ENCODE measurements around the gene KRT15. TPM values are rescaled to one million over a fixed set of nuclear protein-coding genes. Genes with fewer than 3 reads are reported as not detected.

KRT15 gene
- total and polyA plus RNA-seq, 2 of the 4 experiments (the other 2 are of a cell fraction) = 2.9 to 5.3 TPM

DNA sequence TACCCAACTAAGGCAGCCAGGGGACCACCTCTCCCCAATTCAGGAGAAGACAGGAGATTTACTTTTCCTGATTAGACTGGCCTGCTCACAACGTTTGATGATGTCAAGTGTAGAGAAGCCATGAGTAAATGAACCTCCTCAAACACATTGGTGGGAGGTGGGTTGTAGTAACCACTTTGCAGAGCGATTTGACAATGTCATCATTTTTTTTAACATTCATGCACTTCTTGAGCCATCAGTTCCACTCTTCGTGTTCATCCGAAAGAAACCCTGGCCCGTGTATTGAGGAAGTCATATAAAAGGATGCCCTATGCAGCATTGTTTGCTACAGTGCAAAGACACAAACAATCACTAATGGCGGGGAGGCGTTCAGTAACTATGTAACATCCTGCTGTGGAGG is 14.9 kb upstream of the KRT15 start:
- H2BK15ac ChIP-seq (ENCODE audit: low read depth, low read length) = no peak overlapping the region
- no peak overlapping the region for H4K5ac ChIP-seq (ENCODE audit: low read depth, low read length)
- H3K4me3 ChIP-seq (ENCODE audit: insufficient read depth, low read depth, low read length) = no peak overlapping the region
- no peaks in the 10 kb centered on the region for H3K36me3 ChIP-seq (ENCODE audit: control insufficient read depth, insufficient read depth, low read length)
- dilution Hi-C loops (cut with HindIII; ENCODE audit: low sequenced_read_pairs, unreplicated experiment) (no loop called here), in situ Hi-C loops (cut with MboI; ENCODE audit: low sequenced_read_pairs) (no loop called here), intact Hi-C loops (cut with micrococcal nuclease) (no loop called here)
- no TSS peak for BruUV-seq (replicated peaks)
- DNase-seq = no peak
- ChIA-PET POLR2A (ENCODE audit: unreplicated experiment) (no interaction called here), CTCF (interaction anchor here (1.4 kb wide), 1 partner anchor 16 kb away, joined by 3 read pairs; no protein-coding TSS in a partner anchor)
- ATAC-seq (ENCODE audit: low read depth) = no peak
- H3K23ac ChIP-seq (ENCODE audit: low read depth, low read length) = no peak overlapping the region
- no peak overlapping the region for H3K4ac ChIP-seq (ENCODE audit: low read depth, low read length)
- no peaks in the 10 kb centered on the region for H4K20me1 ChIP-seq (ENCODE audit: insufficient read depth, low read length)
- no peaks in the 10 kb centered on the region for H3K9me3 ChIP-seq (ENCODE audit: control insufficient read depth, insufficient read depth, low read length)
- H3K79me1 ChIP-seq (ENCODE audit: low read depth in 1 of 2, low read length in 2 of 2) = no peaks in the 10 kb centered on the region
- no peaks in the 10 kb centered on the region for H3K27me3 ChIP-seq (ENCODE audit: control insufficient read depth, insufficient read depth, low read length)
- H4K8ac ChIP-seq (ENCODE audit: low read depth in 2 of 2, low read length in 2 of 2) = no peak overlapping the region
- WGBS, 2 experiments (ENCODE audit: extremely low coverage in 2 of 2, insufficient read length in 1 of 2) = no CpG with 5 or more reads among the region's 7 CpGs
- TF ChIP-seq, protein P1, sequence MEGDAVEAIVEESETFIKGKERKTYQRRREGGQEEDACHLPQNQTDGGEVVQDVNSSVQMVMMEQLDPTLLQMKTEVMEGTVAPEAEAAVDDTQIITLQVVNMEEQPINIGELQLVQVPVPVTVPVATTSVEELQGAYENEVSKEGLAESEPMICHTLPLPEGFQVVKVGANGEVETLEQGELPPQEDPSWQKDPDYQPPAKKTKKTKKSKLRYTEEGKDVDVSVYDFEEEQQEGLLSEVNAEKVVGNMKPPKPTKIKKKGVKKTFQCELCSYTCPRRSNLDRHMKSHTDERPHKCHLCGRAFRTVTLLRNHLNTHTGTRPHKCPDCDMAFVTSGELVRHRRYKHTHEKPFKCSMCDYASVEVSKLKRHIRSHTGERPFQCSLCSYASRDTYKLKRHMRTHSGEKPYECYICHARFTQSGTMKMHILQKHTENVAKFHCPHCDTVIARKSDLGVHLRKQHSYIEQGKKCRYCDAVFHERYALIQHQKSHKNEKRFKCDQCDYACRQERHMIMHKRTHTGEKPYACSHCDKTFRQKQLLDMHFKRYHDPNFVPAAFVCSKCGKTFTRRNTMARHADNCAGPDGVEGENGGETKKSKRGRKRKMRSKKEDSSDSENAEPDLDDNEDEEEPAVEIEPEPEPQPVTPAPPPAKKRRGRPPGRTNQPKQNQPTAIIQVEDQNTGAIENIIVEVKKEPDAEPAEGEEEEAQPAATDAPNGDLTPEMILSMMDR (conservative IDR thresholded peaks at IDR 0.05; ENCODE audit: low read depth, low read length) = no peak
- TF ChIP-seq FOS (IDR thresholded peaks at IDR 0.05; ENCODE audit: low read depth, low read length) (no peak), MAFK (IDR thresholded peaks at IDR 0.05; ENCODE audit: low read depth, low read length) (peak; percentile 34; the same call in 1 of the 2 replicates), RAD21 (IDR thresholded peaks at IDR 0.05; ENCODE audit: low read length) (no peak), MXI1 (IDR thresholded peaks at IDR 0.05; ENCODE audit: borderline replicate concordance, low read depth, low read length) (no peak)
- H3K4me2 ChIP-seq (ENCODE audit: low read depth, low read length) = no peak overlapping the region
- no peak overlapping the region for H2BK20ac ChIP-seq (ENCODE audit: low read depth, low read length)
- H4K91ac ChIP-seq (ENCODE audit: insufficient read depth, low read depth, low read length) = no peak overlapping the region
- no peak overlapping the region for H2BK5ac ChIP-seq (ENCODE audit: low read depth, low read length, poor library complexity, severe bottlenecking)
- H3K14ac ChIP-seq (replicated peaks; ENCODE audit: low read depth, low read length) = no peak overlapping the region
- H3K27ac ChIP-seq (ENCODE audit: insufficient read depth, low read length) = no peak overlapping the region
- no peak overlapping the region for H2AK9ac ChIP-seq (replicated peaks; ENCODE audit: low read depth, low read length, poor library complexity)
- H3K56ac ChIP-seq (ENCODE audit: extremely low read depth, insufficient read depth, low read length) = no peak overlapping the region
- H2AFZ ChIP-seq (replicated peaks; ENCODE audit: low read length, poor library complexity) = no peak overlapping the region
- H3K4me1 ChIP-seq (ENCODE audit: control insufficient read depth, insufficient read depth, low read length) = peaks cover 20% of the 10 kb centered on the region
- no peak overlapping the region for H3K9ac ChIP-seq (ENCODE audit: low read depth, low read length)
- H3K18ac ChIP-seq (ENCODE audit: low read depth, low read length) = no peak overlapping the region
- peaks cover 22% of the 10 kb centered on the region for H3K9me1 ChIP-seq (ENCODE audit: insufficient read depth, low read length)
- no peak overlapping the region for H2AK5ac ChIP-seq (ENCODE audit: low read depth, low read length)
- no peak overlapping the region for H2BK120ac ChIP-seq (ENCODE audit: low read depth, low read length)
